Endothelial cell of umbilical vein (primary cell): ENCODE measurements around the gene TMEM273. TPM values are rescaled to one million over a fixed set of nuclear protein-coding genes. Genes with fewer than 3 reads are reported as not detected.

Experiments used
- BruUV-seq: library from RNA; stranded (reverse); fragments of 400-500 nt; replicated peaks from 2 replicates; lab custom pipeline; 2021; lab: Mats Ljungman, UMichigan
- CTCF ChIA-PET: fragments of 300-600, 350-600 bp; sonication (Branson Sonifier 250); formaldehyde crosslinking; loops from one replicate; lab custom pipeline; 2021; ENCODE audit warnings: antibody characterized with exemption, inconsistent platforms; lab: Charles Lee
- POLR2A ChIA-PET: fragments of 300-600, 350-600 bp; sonication (Branson Sonifier 250); formaldehyde crosslinking; loops from one replicate; lab custom pipeline; 2021; ENCODE audit warnings: antibody characterized with exemption, inconsistent platforms; lab: Charles Lee
- DNase-seq: peaks from one replicate; pipeline ENCODE4 v3.0.0-alpha.2; 2011; ENCODE audit warnings: low read depth, low spot score
- FAIRE-seq: peaks from 2 replicates; lab custom pipeline; 2011; peaks lifted over from hg19 to GRCh38; lab: Jason Lieb, UNC
- H2AFZ ChIP-seq: 2 replicates; pipeline ENCODE4 v1.6.0; 2012; ENCODE audit warnings: low read depth, low read length, control low read depth, inconsistent platforms
- H3K27ac ChIP-seq: 2 replicates; pipeline ENCODE4 v1.5.1; 2011; ENCODE audit warnings: low read depth, mild to moderate bottlenecking, control low read depth, low read length, moderate library complexity; ENCODE audit not compliant: insufficient read depth
- H3K27me3 ChIP-seq, 2 experiments: 2 replicates each; pipeline versions ENCODE4 v1.6.0 to v1.6.1; 2011; ENCODE audit warnings: low read length in 2 of 2, mixed read lengths in 1 of 2; ENCODE audit not compliant: control insufficient read depth in 2 of 2, insufficient read depth in 2 of 2
- H3K36me3 ChIP-seq, 2 experiments: 2 replicates in 1 of 2; 3 replicates in 1 of 2; pipeline ENCODE4 v1.5.1; 2011; ENCODE audit warnings: low read length in 2 of 2, mild to moderate bottlenecking in 1 of 2, moderate library complexity in 1 of 2; ENCODE audit not compliant: control insufficient read depth in 2 of 2, insufficient read depth in 2 of 2; ENCODE audit errors: extremely low read depth in 1 of 2
- H3K4me1 ChIP-seq: 3 replicates; pipeline ENCODE4 v1.5.1; 2011; ENCODE audit warnings: mild to moderate bottlenecking, low read length; ENCODE audit not compliant: control insufficient read depth, insufficient read depth; ENCODE audit errors: extremely low read depth
- H3K4me2 ChIP-seq: 2 replicates; pipeline ENCODE4 v1.6.1; 2011; ENCODE audit warnings: low read length, control low read depth, mixed read lengths; ENCODE audit not compliant: insufficient read depth
- H3K4me3 ChIP-seq, 3 experiments: fragments of 200-600 bp in 1 of 3; sonication (generic), shearing (Covaris generic) in 1 of 3; replicated peaks in 1 of 3; 2 replicates each; pipeline ENCODE4 v1.5.1; 2011 to 2016; ENCODE audit warnings: control low read depth in 3 of 3, low read length in 3 of 3, mild to moderate bottlenecking in 2 of 3, inconsistent platforms in 1 of 3, low read depth in 1 of 3, moderate library complexity in 1 of 3; ENCODE audit not compliant: insufficient read depth in 1 of 3
- H3K79me2 ChIP-seq: 2 replicates; pipeline ENCODE4 v1.6.0; 2012; ENCODE audit warnings: low read length, inconsistent platforms; ENCODE audit not compliant: control insufficient read depth, insufficient read depth
- H3K9ac ChIP-seq: replicated peaks from 2 replicates; pipeline ENCODE3; 2011; ENCODE audit warnings: low read length, control low read depth; ENCODE audit not compliant: insufficient read depth; ENCODE audit errors: extremely low read depth
- H3K9me1 ChIP-seq: replicated peaks from 3 replicates; pipeline ENCODE4 v1.6.0; 2011; ENCODE audit warnings: mild to moderate bottlenecking, low read length; ENCODE audit not compliant: control insufficient read depth, insufficient read depth; ENCODE audit errors: extremely low read depth
- H3K9me3 ChIP-seq: replicated peaks from 2 replicates; pipeline ENCODE4 v1.5.1; 2012; ENCODE audit warnings: low read length, inconsistent platforms; ENCODE audit not compliant: control insufficient read depth, insufficient read depth
- H4K20me1 ChIP-seq: replicated peaks from 2 replicates; pipeline ENCODE3; 2011; ENCODE audit warnings: mild to moderate bottlenecking, low read length; ENCODE audit not compliant: control insufficient read depth, insufficient read depth; ENCODE audit errors: extremely low read depth
- EZH2 ChIP-seq: IDR thresholded peaks from 2 replicates; pipeline ENCODE4 v1.6.1; 2012; ENCODE audit warnings: borderline replicate concordance, low read depth, mild to moderate bottlenecking, moderate library complexity, low read length, inconsistent platforms; ENCODE audit not compliant: severe bottlenecking
- FOS ChIP-seq: IDR thresholded peaks from 2 replicates; pipeline ENCODE4 v1.6.1; 2011; ENCODE audit warnings: mild to moderate bottlenecking, low read length, moderate library complexity, borderline replicate concordance; ENCODE audit not compliant: insufficient read depth
- GATA2 ChIP-seq: IDR thresholded peaks from 2 replicates; pipeline ENCODE4 v1.7.0; 2011; ENCODE audit warnings: low read depth, mild to moderate bottlenecking, moderate library complexity, mixed read lengths, low read length; ENCODE audit not compliant: insufficient read length, insufficient read depth
- JUN ChIP-seq: IDR thresholded peaks from 2 replicates; pipeline ENCODE4 v1.6.1; 2011; ENCODE audit warnings: borderline replicate concordance, low read depth; ENCODE audit not compliant: insufficient read length, insufficient read depth
- MYC ChIP-seq: IDR thresholded peaks from one replicate; pipeline ENCODE4 v1.6.1; 2011; ENCODE audit warnings: mild to moderate bottlenecking, low read depth, low read length
- POLR2A ChIP-seq: IDR thresholded peaks from 2 replicates; pipeline ENCODE4 v1.6.1; 2012; ENCODE audit warnings: low read depth, mild to moderate bottlenecking, control low read depth, low read length
- POLR2AphosphoS5 ChIP-seq: IDR thresholded peaks from 2 replicates; pipeline ENCODE4 v1.6.1; 2012; ENCODE audit warnings: low read depth, mild to moderate bottlenecking, control low read depth, low read length, moderate library complexity; ENCODE audit not compliant: insufficient read depth
- dilution Hi-C: fragments of 300-500 bp; cut with MboI; formaldehyde crosslinking; loops from one replicate; pipeline ENCODE4 v1.15.0; 2019; ENCODE audit warnings: low sequenced_read_pairs; ENCODE audit not compliant: extremely low pct_ligation_motif_present
- intact Hi-C: fragments of 100-400 bp; cut with micrococcal nuclease; formaldehyde crosslinking; loops from one replicate; pipeline ENCODE4 v1.10.0; 2022
- polyA plus RNA-seq, 4 experiments: library from polyadenylated mRNA; depleted of rRNA in 3 of 4; stranded (reverse) in 3 of 4; unstranded in 1 of 4; fragments of >200 nt; gene quantifications; 2 replicates each; pipeline versions ENCODE4 v1.2.1 to v1.2.3, GENCODE V29; 2011 to 2012; ENCODE audit warnings: missing spikeins in 1 of 4
- total RNA-seq: library from RNA; stranded (reverse); gene quantifications from 2 replicates; pipeline ENCODE4 v1.2.3, GENCODE V29; 2021
- TF ChIP-seq, protein P1 (sequence below), 2 donors: IDR thresholded peaks; 1 replicate in 1 of 2; 2 replicates in 1 of 2; pipeline ENCODE4 v1.5.1; 2011; ENCODE audit warnings: low read length in 2 of 2, mild to moderate bottlenecking in 2 of 2, moderate library complexity in 2 of 2, control low read depth in 1 of 2, inconsistent platforms in 1 of 2, low read depth in 1 of 2; ENCODE audit not compliant: insufficient read depth in 1 of 2; ENCODE audit errors: extremely low read depth in 1 of 2
- TF ChIP-seq, protein P2 (sequence below): IDR thresholded peaks from 2 replicates; pipeline ENCODE4 v1.6.1; 2011; ENCODE audit not compliant: insufficient read depth, insufficient read length

The TMEM273 gene
- total and polyA plus RNA-seq, 2 donors (not counting 3 experiments of a cell fraction or from before 2014, with no cell fraction given), result 1.9 to 3.7 TPM

DNA sequence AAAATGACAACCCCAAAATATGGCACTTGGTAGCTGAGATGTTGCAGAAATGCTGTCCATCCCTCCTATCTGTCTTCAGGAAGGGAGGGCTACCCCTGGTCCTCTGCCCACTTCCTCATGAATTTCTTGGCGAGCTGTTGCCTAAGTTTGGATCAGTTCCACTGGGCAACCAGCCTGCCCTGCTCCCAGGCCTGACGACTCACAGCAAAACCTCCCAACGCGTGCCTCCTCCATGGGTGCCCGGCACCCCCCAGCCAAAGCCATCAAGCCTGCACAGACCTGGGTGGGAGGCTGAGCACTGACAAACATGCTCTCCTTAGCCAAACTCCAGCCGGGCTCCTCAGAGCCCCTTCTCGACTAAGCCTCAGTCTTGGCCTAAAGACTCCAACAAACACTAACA is 81.7 kb downstream of the TMEM273 start:
- BruUV-seq, result no TSS peak

More for the DNA sequence above, 81.7 kb downstream of the TMEM273 start:
- peaks cover 0 to 4% of the 10 kb centered on the region in 2 experiments for H3K27me3 ChIP-seq
- no peaks in the 10 kb centered on the region for H3K79me2 ChIP-seq
- CTCF ChIA-PET, result no interaction called here
- no peak for FAIRE-seq
- no peak overlapping the region for H3K9ac ChIP-seq
- H2AFZ ChIP-seq, result no peak overlapping the region
- DNase-seq, result no peak
- no peaks in the 10 kb centered on the region for H3K36me3 ChIP-seq
- H3K4me1 ChIP-seq, result no peaks in the 10 kb centered on the region
- no peak overlapping the region for H3K27ac ChIP-seq
- TF ChIP-seq POLR2AphosphoS5 (no peak), FOS (no peak), POLR2A (no peak), EZH2 (no peak), MYC (no peak), GATA2 (no peak), JUN (no peak)
- TF ChIP-seq, protein P1, sequence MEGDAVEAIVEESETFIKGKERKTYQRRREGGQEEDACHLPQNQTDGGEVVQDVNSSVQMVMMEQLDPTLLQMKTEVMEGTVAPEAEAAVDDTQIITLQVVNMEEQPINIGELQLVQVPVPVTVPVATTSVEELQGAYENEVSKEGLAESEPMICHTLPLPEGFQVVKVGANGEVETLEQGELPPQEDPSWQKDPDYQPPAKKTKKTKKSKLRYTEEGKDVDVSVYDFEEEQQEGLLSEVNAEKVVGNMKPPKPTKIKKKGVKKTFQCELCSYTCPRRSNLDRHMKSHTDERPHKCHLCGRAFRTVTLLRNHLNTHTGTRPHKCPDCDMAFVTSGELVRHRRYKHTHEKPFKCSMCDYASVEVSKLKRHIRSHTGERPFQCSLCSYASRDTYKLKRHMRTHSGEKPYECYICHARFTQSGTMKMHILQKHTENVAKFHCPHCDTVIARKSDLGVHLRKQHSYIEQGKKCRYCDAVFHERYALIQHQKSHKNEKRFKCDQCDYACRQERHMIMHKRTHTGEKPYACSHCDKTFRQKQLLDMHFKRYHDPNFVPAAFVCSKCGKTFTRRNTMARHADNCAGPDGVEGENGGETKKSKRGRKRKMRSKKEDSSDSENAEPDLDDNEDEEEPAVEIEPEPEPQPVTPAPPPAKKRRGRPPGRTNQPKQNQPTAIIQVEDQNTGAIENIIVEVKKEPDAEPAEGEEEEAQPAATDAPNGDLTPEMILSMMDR (IDR thresholded peaks at IDR 0.05; ENCODE audit: extremely low read depth in 1 of 2, insufficient read depth in 1 of 2, low read depth in 1 of 2, low read length in 2 of 2), result no peak
- TF ChIP-seq, protein P2, sequence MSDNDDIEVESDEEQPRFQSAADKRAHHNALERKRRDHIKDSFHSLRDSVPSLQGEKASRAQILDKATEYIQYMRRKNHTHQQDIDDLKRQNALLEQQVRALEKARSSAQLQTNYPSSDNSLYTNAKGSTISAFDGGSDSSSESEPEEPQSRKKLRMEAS, result no peak
- intact Hi-C loops, result no loop called here
- no peaks in the 10 kb centered on the region for H3K9me1 ChIP-seq
- dilution Hi-C loops, result no loop called here
- no peak overlapping the region for H3K4me2 ChIP-seq
- H3K9me3 ChIP-seq, result no peaks in the 10 kb centered on the region
- POLR2A ChIA-PET, result no interaction called here
- H4K20me1 ChIP-seq, result no peaks in the 10 kb centered on the region
- no peak overlapping the region for H3K4me3 ChIP-seq
